ENCODE measurements around the gene LY6G6C.

The LY6G6C gene

DNA sequence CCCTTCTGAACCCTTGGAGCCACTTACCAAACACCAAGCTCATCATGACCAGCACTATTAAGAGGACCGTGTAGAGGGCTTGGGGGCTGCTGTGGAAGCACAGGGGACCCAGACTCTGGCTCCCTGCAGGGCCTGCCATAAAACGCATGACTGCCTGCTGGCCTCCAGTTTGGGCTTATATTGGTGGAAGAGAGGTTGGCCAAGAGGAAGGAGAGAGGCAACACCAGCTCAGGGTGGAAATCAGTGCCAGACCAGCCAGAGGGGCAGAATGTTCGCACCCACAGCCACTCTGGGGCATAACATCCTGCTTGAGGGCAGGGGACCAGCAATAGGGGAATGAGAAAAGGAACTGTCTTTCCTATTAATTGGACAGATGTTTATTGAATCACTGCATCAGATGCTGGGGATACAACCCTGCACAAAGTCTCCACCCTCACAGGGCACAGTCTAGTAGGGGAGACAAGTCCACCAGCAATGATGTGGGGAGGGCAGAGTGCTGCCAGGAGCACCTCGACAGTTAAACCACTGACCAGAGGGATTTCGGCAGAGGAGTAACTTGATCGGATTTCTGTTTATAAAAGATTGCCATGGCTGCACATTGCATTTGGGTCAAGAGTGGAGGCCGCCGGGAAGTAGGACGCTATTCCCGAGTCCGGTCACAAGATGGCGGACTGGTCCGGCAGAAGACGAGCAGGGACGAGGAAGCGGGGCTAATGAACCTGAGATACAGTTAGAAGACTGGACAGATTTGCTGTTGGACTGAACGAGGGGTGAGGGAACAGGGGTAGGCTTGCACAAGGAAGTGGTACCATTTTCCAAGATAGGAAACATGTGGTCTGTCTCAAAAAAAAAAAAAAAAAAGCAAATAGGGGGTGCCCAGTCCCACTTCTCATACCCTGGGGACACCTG lies 41.1 kb downstream of the LY6G6C start, which contains the start of gene LY6G5C:
Gene LY6G5C (minus strand): TSS at position 842 of the 909 bp plus-strand sequence. CDS start 694 bp downstream, at position 148.
- peak; percentile 94 for DNase-seq (ENCODE audit: low read depth)

DNA sequence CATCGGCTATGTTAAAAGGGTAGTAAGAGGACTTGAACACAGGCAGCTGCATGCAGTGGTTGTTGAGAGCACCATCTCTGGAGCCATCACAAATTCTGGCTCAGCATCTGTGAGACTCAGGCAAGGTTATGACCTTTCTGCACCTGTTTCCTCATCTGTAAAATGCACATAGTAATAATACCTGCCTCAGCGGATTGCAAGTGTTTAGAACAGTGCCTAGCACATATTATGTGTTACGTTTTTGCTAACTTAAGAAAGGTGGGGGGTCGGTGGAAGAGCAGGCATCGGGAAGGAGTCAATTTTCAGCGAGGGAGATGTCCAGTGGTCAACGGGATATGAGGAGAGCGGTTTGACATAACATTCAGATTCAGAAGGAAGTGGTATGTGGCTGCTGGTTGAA lies 43.6 kb downstream of the LY6G6C start:
- DNase-seq (ENCODE audit: low read depth): no peak

DNA sequence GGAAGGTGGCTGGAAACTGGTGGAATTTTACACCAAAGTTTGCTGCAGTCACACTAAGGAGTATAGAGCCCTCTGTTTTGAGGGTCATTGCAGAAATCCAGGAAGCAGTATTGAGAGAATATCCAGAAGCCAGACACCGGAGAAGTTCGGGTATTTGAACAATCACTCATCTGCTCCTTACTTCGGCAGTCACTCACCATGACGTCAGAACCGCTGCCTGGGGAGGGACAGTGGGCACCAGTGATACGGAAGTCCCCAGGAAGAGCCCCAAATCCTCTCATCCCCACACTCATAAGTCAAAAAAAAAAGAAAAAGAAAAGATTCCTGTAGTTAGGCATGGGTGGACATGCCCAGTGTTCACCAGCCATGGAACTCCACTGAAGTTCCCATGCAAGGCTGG lies 44.6 kb downstream of the LY6G6C start:
- no peak for DNase-seq (ENCODE audit: low read depth)

DNA sequence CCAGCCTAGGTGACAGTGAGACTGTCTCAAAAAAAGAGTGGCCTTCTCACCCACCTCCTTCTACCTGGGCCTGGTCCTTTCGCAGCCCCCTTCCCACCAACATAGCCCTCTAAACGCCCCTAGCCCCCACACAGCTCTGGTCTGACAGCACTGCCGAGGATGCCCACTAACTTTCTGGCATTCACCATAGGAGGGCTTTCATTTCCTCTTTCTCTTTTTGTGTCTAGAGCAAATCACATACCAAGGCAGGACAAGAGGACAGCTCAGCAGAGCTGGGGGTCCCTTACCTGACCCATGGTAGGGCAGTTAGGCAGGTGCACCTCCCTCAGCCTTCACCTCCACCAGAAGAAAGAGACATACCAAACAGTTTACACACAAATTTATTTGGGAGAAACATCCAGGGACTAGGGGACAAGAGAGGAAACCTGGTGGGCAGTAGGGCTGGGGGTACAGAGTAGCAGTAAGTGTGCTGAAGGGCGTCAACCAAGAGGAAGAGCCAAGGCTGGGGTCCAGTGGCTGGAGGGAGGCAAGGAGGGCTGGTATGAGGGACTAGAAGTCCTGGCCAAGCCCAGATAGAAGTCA lies 45.1 kb downstream of the LY6G6C start:
- DNase-seq (ENCODE audit: low read depth): no peak

DNA sequence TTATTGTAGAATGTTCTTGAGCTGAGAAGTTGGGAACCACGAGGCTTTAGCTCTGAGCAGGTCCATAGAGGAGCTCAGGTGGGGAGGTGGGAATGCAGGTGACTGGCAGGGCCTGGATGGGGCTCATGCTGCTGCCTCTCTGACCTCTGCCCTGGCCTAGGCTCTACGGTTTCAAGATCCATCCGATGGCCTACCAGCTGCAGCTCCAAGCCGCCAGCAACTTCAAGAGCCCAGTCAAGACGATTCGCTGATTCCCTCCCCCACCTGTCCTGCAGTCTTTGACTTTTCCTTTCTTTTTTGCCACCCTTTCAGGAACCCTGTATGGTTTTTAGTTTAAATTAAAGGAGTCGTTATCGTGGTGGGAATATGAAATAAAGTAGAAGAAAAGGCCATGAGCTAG lies 51.9 kb downstream of the LY6G6C start, which contains the start of gene LY6G5B:
Gene LY6G5B (plus strand): TSS at position 301 of the 400 bp plus-strand sequence. CDS start 975 bp downstream, outside the sequence.
- DNase-seq (ENCODE audit: low read depth): no peak

Data from iris pigment epithelial cell (primary cell).